K562 (cell line): Measurements from ENCODE around the gene ALOXE3. TPM values are rescaled to one million over a fixed set of nuclear protein-coding genes. Genes with fewer than 3 reads are reported as not detected.

Experiments used
- ATF3 ChIP-seq, 2 experiments: fragments of 450-650 bp in 1 of 2; sonication (generic) in 1 of 2; formaldehyde crosslinking in 1 of 2; IDR thresholded peaks in 1 of 2; conservative IDR thresholded peaks in 1 of 2; 2 replicates each; pipeline versions ENCODE4 v1.6.1 to v1.8.1; 2016 to 2023; ENCODE audit warnings: mild to moderate bottlenecking in 2 of 2, moderate library complexity in 2 of 2, inconsistent platforms in 1 of 2, missing genetic modification reagents in 1 of 2
- CREB3 ChIP-seq: fragments of 450-650 bp; conservative IDR thresholded peaks from 2 replicates; pipeline ENCODE4 v1.6.1; 2016; ENCODE audit warnings: missing genetic modification characterization, low read depth, mild to moderate bottlenecking, missing compliant biosample characterization, moderate library complexity
- HDAC3 ChIP-seq: fragments of 450-650 bp; IDR thresholded peaks from 2 replicates; pipeline ENCODE4 v1.6.1; 2018; ENCODE audit warnings: borderline replicate concordance, mild to moderate bottlenecking, moderate library complexity; ENCODE audit not compliant: partially characterized antibody
- RBBP5 ChIP-seq: fragments of 200-600 bp; sonication (generic); IDR thresholded peaks from 2 replicates; pipeline ENCODE4 v1.6.1; 2012; ENCODE audit warnings: borderline replicate concordance, mild to moderate bottlenecking, low read length, control low read depth, inconsistent platforms; ENCODE audit not compliant: insufficient read depth, poor library complexity, severe bottlenecking
- RBFOX2 ChIP-seq: fragments of 200-400 bp; formaldehyde crosslinking; IDR thresholded peaks from 2 replicates; pipeline ENCODE4 v1.6.1; 2017; ENCODE audit warnings: low read depth, mild to moderate bottlenecking, low read length, moderate library complexity
- SOX6 ChIP-seq: fragments of 450-650 bp; IDR thresholded peaks from 2 replicates; pipeline ENCODE4 v1.6.1; 2014; ENCODE audit warnings: mild to moderate bottlenecking
- TRIM25 ChIP-seq: fragments of 450-650 bp; IDR thresholded peaks from 2 replicates; pipeline ENCODE4 v1.7.0; 2016; ENCODE audit warnings: borderline replicate concordance
- ZNF77 ChIP-seq: fragments of 250-450 bp; sonication (Bioruptor Pico); IDR thresholded peaks from 2 replicates; pipeline ENCODE4 v1.5.0; 2020
- polyA plus RNA-seq, 8 experiments: library from polyadenylated mRNA; depleted of rRNA in 4 of 8; stranded (reverse) in 5 of 8; unstranded in 3 of 8; fragments of >200 nt; fragmentation: Nextera tagmentation in 2 of 8; fragmentation: Illumina TruSeq in 1 of 8; extraction: Ambion mirVana in 2 of 8; extraction: Trizol in 1 of 8; gene quantifications; 2 replicates each; pipeline versions ENCODE4 v1.2.1 to v1.2.3, GENCODE V29; 2011 to 2014; ENCODE audit warnings: inconsistent platforms in 1 of 8, missing spikeins in 1 of 8
- total RNA-seq, 7 experiments: library from RNA; depleted of rRNA in 6 of 7; stranded (reverse); fragments of >200 nt in 6 of 7; fragmentation: Illumina TruSeq in 2 of 7; extraction: Trizol in 2 of 7; gene quantifications; 2 replicates each; pipeline versions ENCODE4 v1.2.1 to v1.2.3, GENCODE V29; 2011 to 2021; ENCODE audit warnings: low replicate concordance in 1 of 7
- TF ChIP-seq, protein P1 (sequence below), 2 experiments: fragments of 450-650 bp in 1 of 2; IDR thresholded peaks; 2 replicates each; pipeline ENCODE4 v1.6.1; 2011 to 2017; ENCODE audit warnings: low read depth in 2 of 2, antibody characterized with exemption in 1 of 2, borderline replicate concordance in 1 of 2, low read length in 1 of 2, mild to moderate bottlenecking in 1 of 2, mixed read lengths in 1 of 2; ENCODE audit not compliant: control insufficient read depth in 1 of 2
- TF ChIP-seq, protein P2 (sequence below): fragments of 450-650 bp; IDR thresholded peaks from 2 replicates; pipeline ENCODE4 v1.6.1; 2017; ENCODE audit warnings: antibody characterized with exemption
- TF ChIP-seq, protein P3 (sequence below): fragments of 250-450 bp; sonication (Bioruptor Pico); IDR thresholded peaks from 2 replicates; pipeline ENCODE4 v1.5.1; 2021; ENCODE audit warnings: mild to moderate bottlenecking

Gene ALOXE3
- total and polyA plus RNA-seq, 9 of the 15 experiments (the other 6 are each of a cell fraction or from before 2014, with no cell fraction given) = 0.04 TPM; not detected in 8

DNA sequence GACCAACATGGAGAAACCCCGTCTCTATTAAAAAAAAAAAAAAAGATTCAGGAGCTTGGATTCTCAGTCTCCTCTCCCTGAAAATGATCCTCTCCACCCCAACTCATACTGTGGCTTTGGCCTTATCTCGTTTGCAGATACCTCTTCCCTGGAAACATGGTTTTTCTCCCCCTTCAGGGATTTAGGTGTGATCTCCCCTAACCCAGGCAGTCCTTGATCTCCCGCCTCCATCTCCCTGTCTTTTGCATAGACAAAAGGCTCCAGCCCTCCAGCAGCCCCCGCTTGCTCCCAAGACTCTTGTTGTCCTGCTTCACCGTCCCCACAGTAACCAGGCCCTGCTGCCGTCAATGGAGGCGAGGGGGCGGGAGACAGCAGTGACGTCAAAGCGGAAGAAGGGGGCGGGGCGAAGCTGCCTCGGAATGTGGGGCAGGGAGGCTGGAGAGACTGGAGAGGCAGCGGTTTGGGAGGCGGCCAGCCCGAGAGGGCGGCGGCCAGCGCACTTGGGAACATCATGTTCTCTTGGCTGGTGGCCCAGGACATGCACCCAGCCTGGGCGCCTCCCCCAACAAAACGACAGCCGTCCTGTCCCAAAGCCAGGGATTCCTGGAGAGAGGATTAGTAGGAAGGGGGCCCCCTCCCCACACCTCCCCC is 35.8 kb upstream of the ALOXE3 start (continued):
- TF ChIP-seq, protein P1, sequence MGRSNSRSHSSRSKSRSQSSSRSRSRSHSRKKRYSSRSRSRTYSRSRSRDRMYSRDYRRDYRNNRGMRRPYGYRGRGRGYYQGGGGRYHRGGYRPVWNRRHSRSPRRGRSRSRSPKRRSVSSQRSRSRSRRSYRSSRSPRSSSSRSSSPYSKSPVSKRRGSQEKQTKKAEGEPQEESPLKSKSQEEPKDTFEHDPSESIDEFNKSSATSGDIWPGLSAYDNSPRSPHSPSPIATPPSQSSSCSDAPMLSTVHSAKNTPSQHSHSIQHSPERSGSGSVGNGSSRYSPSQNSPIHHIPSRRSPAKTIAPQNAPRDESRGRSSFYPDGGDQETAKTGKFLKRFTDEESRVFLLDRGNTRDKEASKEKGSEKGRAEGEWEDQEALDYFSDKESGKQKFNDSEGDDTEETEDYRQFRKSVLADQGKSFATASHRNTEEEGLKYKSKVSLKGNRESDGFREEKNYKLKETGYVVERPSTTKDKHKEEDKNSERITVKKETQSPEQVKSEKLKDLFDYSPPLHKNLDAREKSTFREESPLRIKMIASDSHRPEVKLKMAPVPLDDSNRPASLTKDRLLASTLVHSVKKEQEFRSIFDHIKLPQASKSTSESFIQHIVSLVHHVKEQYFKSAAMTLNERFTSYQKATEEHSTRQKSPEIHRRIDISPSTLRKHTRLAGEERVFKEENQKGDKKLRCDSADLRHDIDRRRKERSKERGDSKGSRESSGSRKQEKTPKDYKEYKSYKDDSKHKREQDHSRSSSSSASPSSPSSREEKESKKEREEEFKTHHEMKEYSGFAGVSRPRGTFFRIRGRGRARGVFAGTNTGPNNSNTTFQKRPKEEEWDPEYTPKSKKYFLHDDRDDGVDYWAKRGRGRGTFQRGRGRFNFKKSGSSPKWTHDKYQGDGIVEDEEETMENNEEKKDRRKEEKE (IDR thresholded peaks at IDR 0.05; ENCODE audit: borderline replicate concordance in 1 of 2, control insufficient read depth in 1 of 2, low read depth in 2 of 2, low read length in 1 of 2) = no peak; a peak in 1 of 4 replicates
- no peak for TF ChIP-seq HDAC3
- TF ChIP-seq, protein P2, sequence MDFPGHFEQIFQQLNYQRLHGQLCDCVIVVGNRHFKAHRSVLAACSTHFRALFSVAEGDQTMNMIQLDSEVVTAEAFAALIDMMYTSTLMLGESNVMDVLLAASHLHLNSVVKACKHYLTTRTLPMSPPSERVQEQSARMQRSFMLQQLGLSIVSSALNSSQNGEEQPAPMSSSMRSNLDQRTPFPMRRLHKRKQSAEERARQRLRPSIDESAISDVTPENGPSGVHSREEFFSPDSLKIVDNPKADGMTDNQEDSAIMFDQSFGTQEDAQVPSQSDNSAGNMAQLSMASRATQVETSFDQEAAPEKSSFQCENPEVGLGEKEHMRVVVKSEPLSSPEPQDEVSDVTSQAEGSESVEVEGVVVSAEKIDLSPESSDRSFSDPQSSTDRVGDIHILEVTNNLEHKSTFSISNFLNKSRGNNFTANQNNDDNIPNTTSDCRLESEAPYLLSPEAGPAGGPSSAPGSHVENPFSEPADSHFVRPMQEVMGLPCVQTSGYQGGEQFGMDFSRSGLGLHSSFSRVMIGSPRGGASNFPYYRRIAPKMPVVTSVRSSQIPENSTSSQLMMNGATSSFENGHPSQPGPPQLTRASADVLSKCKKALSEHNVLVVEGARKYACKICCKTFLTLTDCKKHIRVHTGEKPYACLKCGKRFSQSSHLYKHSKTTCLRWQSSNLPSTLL = peak; percentile 22; the same call in 1 of the 2 replicates
- TF ChIP-seq, protein P3, sequence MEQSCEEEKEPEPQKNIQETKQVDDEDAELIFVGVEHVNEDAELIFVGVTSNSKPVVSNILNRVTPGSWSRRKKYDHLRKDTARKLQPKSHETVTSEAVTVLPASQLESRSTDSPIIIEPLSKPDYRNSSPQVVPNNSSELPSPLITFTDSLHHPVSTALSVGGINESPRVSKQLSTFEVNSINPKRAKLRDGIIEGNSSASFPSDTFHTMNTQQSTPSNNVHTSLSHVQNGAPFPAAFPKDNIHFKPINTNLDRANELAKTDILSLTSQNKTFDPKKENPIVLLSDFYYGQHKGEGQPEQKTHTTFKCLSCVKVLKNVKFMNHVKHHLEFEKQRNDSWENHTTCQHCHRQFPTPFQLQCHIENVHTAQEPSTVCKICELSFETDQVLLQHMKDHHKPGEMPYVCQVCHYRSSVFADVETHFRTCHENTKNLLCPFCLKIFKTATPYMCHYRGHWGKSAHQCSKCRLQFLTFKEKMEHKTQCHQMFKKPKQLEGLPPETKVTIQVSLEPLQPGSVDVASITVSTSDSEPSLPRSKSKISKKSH = no peak
- TF ChIP-seq RBFOX2 = peak; percentile 60
- no peak for TF ChIP-seq RBBP5
- TF ChIP-seq ATF3 (IDR thresholded peaks at IDR 0.05) = no peak
- TF ChIP-seq ATF3 (CRISPR knock-in tag; conservative IDR thresholded peaks at IDR 0.05) = no peak
- TF ChIP-seq ZNF77 (CRISPR knock-in tag) = no peak
- TF ChIP-seq SOX6 = 0 out of 2 replicates have a peak, but pooled peaks have one; percentile 3
- TF ChIP-seq TRIM25 = no peak
- no peak for TF ChIP-seq CREB3 (tag)
